Measurements from ENCODE around the gene MAP2K7. TPM values are rescaled to one million over a fixed set of nuclear protein-coding genes. Genes with fewer than 3 reads are reported as not detected.
"Not testable (repeated sequence)": the region's sequence is repeated elsewhere in the genome, so short reads cannot be mapped to it uniquely, and the experiment has no call there.

MAP2K7 gene
- 42.0 and 45.2 TPM in 2 replicates for total RNA-seq

GRCh38 chr19:7903244-7904073 lies at the start of gene MAP2K7:
MAP2K7 (plus strand) TSS chr19:7903877; CDS start chr19:7903945, 68 bp downstream.
- intact Hi-C loops (cut with micrococcal nuclease): loop anchor here (1.0 to 5.0 kb wide), 4 partner anchors 17 to 76 kb away; partner anchors contain the start of genes SNAPC2 and TIMM44

- intact Hi-C loops (cut with micrococcal nuclease): no loop called here
Observed at GRCh38 chr19:7855426-7856108, 48.1 kb upstream of the MAP2K7 start.

- intact Hi-C loops (cut with micrococcal nuclease): no loop called here
Observed at GRCh38 chr19:7856109-7856591, 47.5 kb upstream of the MAP2K7 start.

GRCh38 chr19:7856679-7857663 lies 46.7 kb upstream of the MAP2K7 start:
- intact Hi-C loops (cut with micrococcal nuclease): no loop called here

GRCh38 chr19:7857727-7858108 lies 46.0 kb upstream of the MAP2K7 start:
- intact Hi-C loops (cut with micrococcal nuclease): no loop called here

GRCh38 chr19:7858109-7858770 lies 45.4 kb upstream of the MAP2K7 start:
- intact Hi-C loops (cut with micrococcal nuclease): no loop called here

- intact Hi-C loops (cut with micrococcal nuclease): not testable (repeated sequence)
Observed at GRCh38 chr19:7859087-7859486, 44.6 kb upstream of the MAP2K7 start.

GRCh38 chr19:7859831-7860713 lies 43.6 kb upstream of the MAP2K7 start:
- intact Hi-C loops (cut with micrococcal nuclease): no loop called here

- intact Hi-C loops (cut with micrococcal nuclease): no loop called here
Observed at GRCh38 chr19:7860714-7861618, 42.7 kb upstream of the MAP2K7 start.

- intact Hi-C loops (cut with micrococcal nuclease): loop anchor here (1.0 kb wide), 1 partner anchor 59 kb away; no protein-coding TSS in a partner anchor
Observed at GRCh38 chr19:7861619-7862412, 41.9 kb upstream of the MAP2K7 start.

- intact Hi-C loops (cut with micrococcal nuclease): loop anchor here (1.0 kb wide), 1 partner anchor 59 kb away; no protein-coding TSS in a partner anchor
Observed at GRCh38 chr19:7862413-7862951, 41.2 kb upstream of the MAP2K7 start.

GRCh38 chr19:7863157-7863970 lies 40.3 kb upstream of the MAP2K7 start:
- intact Hi-C loops (cut with micrococcal nuclease): no loop called here

- intact Hi-C loops (cut with micrococcal nuclease): no loop called here
Observed at GRCh38 chr19:7863971-7864689, 39.5 kb upstream of the MAP2K7 start.

- intact Hi-C loops (cut with micrococcal nuclease): no loop called here
Observed at GRCh38 chr19:7864690-7865074, 39.0 kb upstream of the MAP2K7 start.

- intact Hi-C loops (cut with micrococcal nuclease): no loop called here
Observed at GRCh38 chr19:7865262-7865911, 38.3 kb upstream of the MAP2K7 start.

Data from T-helper 2 cell treated with Interferon-gamma antibody and Interleukin-4, amounts not matched to agents 100 ng/mL and 5 ng/mL, for 36 hours (primary cell).